Fibroblast of lung (primary cell): ENCODE results near the gene STC2. TPM values are rescaled to one million over a fixed set of nuclear protein-coding genes. Genes with fewer than 3 reads are reported as not detected.

Experiments
- DNase-seq, 2 donors: peaks; one replicate each; pipeline versions ENCODE4 v3.0.0 to v3.0.0-alpha.2; 2010; ENCODE audit warnings: low read depth in 2 of 2
- H2AFZ ChIP-seq: 2 replicates; pipeline ENCODE4 v1.5.1; 2012; ENCODE audit warnings: low read length, control low read depth, inconsistent platforms
- H3K27ac ChIP-seq: 2 replicates; pipeline ENCODE4 v1.5.1; 2011; ENCODE audit warnings: low read length, control low read depth; ENCODE audit not compliant: insufficient read depth
- H3K27me3 ChIP-seq: 2 replicates; pipeline ENCODE4 v1.5.1; 2011; ENCODE audit warnings: mild to moderate bottlenecking, low read length; ENCODE audit not compliant: control insufficient read depth, insufficient read depth
- H3K36me3 ChIP-seq: 2 replicates; pipeline ENCODE4 v1.5.1; 2011; ENCODE audit warnings: low read length; ENCODE audit not compliant: control insufficient read depth, insufficient read depth
- H3K4me1 ChIP-seq: 2 replicates; pipeline ENCODE4 v1.5.1; 2011; ENCODE audit warnings: low read length; ENCODE audit not compliant: control insufficient read depth, insufficient read depth; ENCODE audit errors: extremely low read depth
- H3K4me2 ChIP-seq: 2 replicates; pipeline ENCODE4 v1.5.1; 2011; ENCODE audit warnings: low read length, control low read depth; ENCODE audit not compliant: insufficient read depth; ENCODE audit errors: extremely low read depth
- H3K4me3 ChIP-seq, 4 experiments: fragments of 200-600 bp in 1 of 4; sonication (generic) in 1 of 4; replicated peaks in 1 of 4; 2 replicates each; pipeline ENCODE4 v1.5.1; 2011 to 2016; ENCODE audit warnings: low read length in 4 of 4, low read depth in 3 of 4, mild to moderate bottlenecking in 3 of 4, control low read depth in 2 of 4, inconsistent platforms in 1 of 4, mixed read lengths in 1 of 4; ENCODE audit not compliant: insufficient read depth in 1 of 4; ENCODE audit errors: control extremely low read depth in 1 of 4
- H3K79me2 ChIP-seq: 2 replicates; pipeline ENCODE4 v1.5.1; 2012; ENCODE audit warnings: mild to moderate bottlenecking, low read length, inconsistent platforms; ENCODE audit not compliant: control insufficient read depth, insufficient read depth
- H3K9ac ChIP-seq: 2 replicates; pipeline ENCODE4 v1.5.1; 2011; ENCODE audit warnings: mild to moderate bottlenecking, low read length, control low read depth; ENCODE audit not compliant: insufficient read depth
- H3K9me3 ChIP-seq: 2 replicates; pipeline ENCODE4 v1.5.1; 2012; ENCODE audit warnings: low read depth, low read length; ENCODE audit not compliant: control insufficient read depth, insufficient read depth
- H4K20me1 ChIP-seq: 2 replicates; pipeline ENCODE4 v1.5.1; 2011; ENCODE audit warnings: low read length; ENCODE audit not compliant: control insufficient read depth, insufficient read depth; ENCODE audit errors: extremely low read depth
- CTCF ChIP-seq, 2 donors: IDR thresholded peaks in 1 of 2; conservative IDR thresholded peaks in 1 of 2; 1 replicate in 1 of 2; 2 replicates in 1 of 2; pipeline ENCODE4 v1.5.1; 2011 to 2012; ENCODE audit warnings: low read length in 2 of 2, control low read depth in 1 of 2, inconsistent platforms in 1 of 2, low read depth in 1 of 2, mild to moderate bottlenecking in 1 of 2
- EZH2 ChIP-seq: IDR thresholded peaks from 2 replicates; pipeline ENCODE4 v1.5.1; 2012; ENCODE audit warnings: low read length, control low read depth, mild to moderate bottlenecking; ENCODE audit errors: missing control alignments
- polyA plus RNA-seq, 2 donors: library from polyadenylated mRNA; depleted of rRNA in 1 of 2; stranded (reverse) in 1 of 2; unstranded in 1 of 2; fragments of >200 nt; gene quantifications; 2 replicates each; pipeline ENCODE4 v1.2.1, GENCODE V29; 2011 to 2012; ENCODE audit warnings: missing spikeins in 1 of 2
- total RNA-seq: library from RNA; depleted of rRNA; stranded (reverse); fragments of >200 nt; gene quantifications from 2 replicates; pipeline ENCODE4 v1.2.1, GENCODE V29; 2014

STC2 gene
- total and polyA plus RNA-seq, 2 donors (not counting 1 experiment from before 2014, with no cell fraction given): 112 to 299 TPM

DNA sequence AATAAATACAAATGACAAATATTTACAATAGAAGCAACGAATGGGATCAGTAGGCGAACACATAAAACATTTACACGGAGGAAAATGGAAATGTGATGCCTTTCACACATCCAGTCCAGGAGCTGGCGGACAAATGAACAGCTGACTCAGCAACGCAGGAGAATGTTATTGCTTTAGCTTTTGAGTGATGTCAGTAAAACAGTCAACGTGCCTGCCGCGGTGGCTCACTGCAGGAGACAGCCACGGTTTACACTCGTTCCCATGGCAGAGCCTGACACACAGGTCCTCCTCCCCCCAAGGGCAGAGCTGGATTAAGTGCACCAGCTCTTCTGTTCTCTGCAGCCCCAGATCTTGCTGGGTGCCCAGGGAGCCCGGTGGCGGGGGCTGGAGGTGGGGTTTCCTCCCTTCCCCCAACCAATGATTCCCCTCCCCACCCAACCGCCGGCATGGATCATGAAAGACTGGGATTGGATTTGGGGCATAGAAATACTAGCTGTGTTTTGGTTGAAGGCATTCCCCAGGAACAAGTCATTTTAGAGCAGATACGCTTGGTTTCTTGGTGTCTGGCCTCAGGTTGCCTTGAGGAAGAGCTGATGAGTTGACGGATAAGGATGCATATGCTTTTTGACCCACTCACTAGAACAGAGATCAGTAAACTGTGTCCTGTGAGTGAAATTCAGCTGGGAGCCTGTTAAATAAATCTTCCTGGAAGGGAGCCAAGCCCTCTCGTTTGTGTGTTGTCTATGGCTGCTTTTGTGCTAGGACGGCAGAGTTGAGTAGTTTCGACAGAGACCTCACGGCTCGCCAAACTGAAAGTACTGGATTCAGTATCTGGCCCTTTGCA, 12.5 kb downstream of the STC2 start:
- Histone ChIP-seq H2AFZ (no peak overlapping the region), H3K9me3 (no peaks in the 10 kb centered on the region), H3K4me2 (peak overlapping the region; percentile 63), H3K4me1 (peaks cover 17% of the 10 kb centered on the region), H3K9ac (peak overlapping the region; percentile 22), H4K20me1 (no peaks in the 10 kb centered on the region), H3K79me2 (no peaks in the 10 kb centered on the region), H3K27ac (peak overlapping the region; percentile 72), H3K36me3 (peaks cover 14% of the 10 kb centered on the region), H3K27me3 (no peaks in the 10 kb centered on the region), H3K4me3 (peak overlapping the region in 1 of 4 experiments; percentile 3)
- TF ChIP-seq EZH2 (no peak), CTCF (conservative IDR thresholded peaks at IDR 0.05 in 1 of 2, IDR thresholded peaks at IDR 0.05 in 1 of 2; ENCODE audit: low read depth in 1 of 2, low read length in 2 of 2) (no peak)
- DNase-seq: peak; percentile 80 to 91

DNA sequence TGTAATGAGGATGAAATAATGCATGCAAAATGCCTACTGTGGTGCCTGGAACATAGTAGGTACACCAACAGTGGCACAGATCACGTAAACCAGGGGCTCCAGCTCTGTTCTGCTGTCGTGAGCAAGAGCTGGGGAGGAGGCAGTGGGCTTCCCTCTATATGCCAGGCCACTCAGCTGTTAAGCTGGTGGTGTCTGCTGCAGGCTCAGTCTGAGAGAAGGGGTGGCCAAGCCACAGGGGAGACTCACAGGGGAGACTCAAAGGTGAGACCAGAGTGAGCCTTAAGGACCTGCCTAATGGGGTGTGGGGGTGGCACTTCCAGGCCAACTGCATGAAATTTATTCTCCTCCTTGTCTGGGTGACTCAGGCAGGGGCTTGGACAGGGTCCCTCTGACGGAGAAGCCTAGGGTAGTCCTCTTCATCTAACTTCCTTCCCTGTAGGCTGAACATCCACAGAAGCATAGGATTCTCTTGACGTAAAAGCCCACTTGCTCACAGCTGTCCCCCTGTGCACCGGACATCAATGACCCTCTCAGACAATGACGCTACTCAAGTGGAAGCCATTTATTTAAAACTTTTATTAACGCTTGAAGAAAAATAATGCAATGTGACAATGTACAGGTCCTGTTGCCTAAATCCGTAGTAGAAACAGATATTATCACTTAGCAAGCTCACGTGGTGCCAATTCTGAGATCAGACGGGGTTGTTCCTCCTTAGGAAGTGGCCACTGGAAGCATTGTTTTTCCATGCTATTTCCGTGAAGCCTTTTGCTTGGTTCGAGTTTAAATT, 13.9 kb downstream of the STC2 start:
- TF ChIP-seq CTCF (conservative IDR thresholded peaks at IDR 0.05 in 1 of 2, IDR thresholded peaks at IDR 0.05 in 1 of 2; ENCODE audit: low read depth in 1 of 2, low read length in 2 of 2): no peak
- no peak for TF ChIP-seq EZH2
- no peak for DNase-seq
- Histone ChIP-seq H3K79me2 (no peaks in the 10 kb centered on the region), H2AFZ (no peak overlapping the region), H3K4me2 (no peak overlapping the region), H3K27me3 (no peaks in the 10 kb centered on the region), H3K9me3 (no peaks in the 10 kb centered on the region), H3K36me3 (peaks cover 12% of the 10 kb centered on the region), H4K20me1 (no peaks in the 10 kb centered on the region), H3K27ac (no peak overlapping the region), H3K4me1 (peaks cover 20% of the 10 kb centered on the region), H3K9ac (no peak overlapping the region), H3K4me3 (no peak overlapping the region)

GRCh38 chr5:173313351-173313801, 14.8 kb downstream of the STC2 start:
- no peak overlapping the region for H3K4me2 ChIP-seq
- no peaks in the 10 kb centered on the region for H3K27me3 ChIP-seq
- DNase-seq: no peak
- peaks cover 20% of the 10 kb centered on the region for H3K4me1 ChIP-seq
- H3K27ac ChIP-seq: no peak overlapping the region
- H3K9me3 ChIP-seq: no peaks in the 10 kb centered on the region
- H4K20me1 ChIP-seq: no peaks in the 10 kb centered on the region
- H3K79me2 ChIP-seq: no peaks in the 10 kb centered on the region
- no peak overlapping the region for H2AFZ ChIP-seq
- H3K4me3 ChIP-seq: no peak overlapping the region
- H3K36me3 ChIP-seq: peaks cover 10% of the 10 kb centered on the region
- no peak overlapping the region for H3K9ac ChIP-seq
- no peak for TF ChIP-seq CTCF (conservative IDR thresholded peaks at IDR 0.05 in 1 of 2, IDR thresholded peaks at IDR 0.05 in 1 of 2; ENCODE audit: low read depth in 1 of 2, low read length in 2 of 2)
- no peak for TF ChIP-seq EZH2
